NCI-H82 (cell line): ENCODE data around the gene NOTCH1.
"Not testable (repeated sequence)": the region's sequence is repeated elsewhere in the genome, so short reads cannot be mapped to it uniquely, and the experiment has no call there.

Experiments
- DNase-seq: peaks from one replicate; lab custom pipeline; 2025; lab: John Stamatoyannopoulos, UW

The NOTCH1 gene

DNA sequence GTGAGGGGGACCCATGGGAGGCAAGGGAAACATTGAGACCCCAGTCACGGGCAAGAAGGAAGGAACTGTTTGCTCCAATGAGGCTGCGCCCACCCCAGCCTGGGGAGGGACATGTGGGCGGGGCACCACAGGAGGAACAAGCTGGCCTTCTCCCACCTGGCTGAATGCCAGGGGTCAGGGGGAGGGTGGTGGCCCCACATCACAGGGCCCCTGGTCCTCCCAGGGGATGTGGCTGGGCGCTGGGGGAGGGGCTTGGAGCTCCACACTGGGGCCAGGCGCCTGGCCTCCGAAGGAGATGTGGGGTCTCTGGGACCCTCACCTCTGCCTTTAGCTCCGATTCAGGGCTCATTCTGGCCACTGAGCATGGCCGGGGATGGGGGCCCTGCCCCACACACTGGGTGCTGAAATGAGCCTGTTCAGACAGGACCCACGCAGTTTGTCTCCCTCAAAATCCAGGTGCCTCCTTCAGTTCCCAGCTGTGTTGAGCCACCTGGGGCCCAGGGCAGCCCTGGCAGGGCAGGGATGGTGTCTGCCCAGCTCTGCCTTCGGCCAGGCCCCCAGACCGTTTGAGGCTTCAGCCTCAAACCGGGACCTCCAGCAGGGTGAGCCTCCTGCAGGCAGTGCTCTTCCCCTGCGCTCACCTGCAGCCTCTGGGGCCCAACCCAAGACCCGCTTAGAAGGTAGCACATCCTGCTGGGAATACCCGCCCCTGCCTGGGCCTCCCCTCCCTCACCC, 33.2 kb upstream of the NOTCH1 start:
- DNase-seq, result peak; percentile 29

DNA sequence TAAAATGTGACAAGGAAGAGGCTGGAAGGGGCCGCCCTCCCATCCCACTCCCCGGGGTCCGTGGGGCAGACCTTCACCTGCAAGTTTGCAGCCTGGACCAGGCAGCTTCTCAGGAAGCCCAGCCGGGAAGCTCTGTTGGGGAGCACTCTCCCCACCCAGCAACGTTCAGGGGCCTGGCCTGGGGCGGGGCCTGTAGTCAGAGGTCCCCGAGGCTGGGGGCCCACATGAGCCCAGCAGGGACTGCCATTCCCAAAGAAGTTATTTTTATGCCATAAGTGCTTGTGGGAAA, 32.7 kb upstream of the NOTCH1 start:
- DNase-seq, result no peak

DNA sequence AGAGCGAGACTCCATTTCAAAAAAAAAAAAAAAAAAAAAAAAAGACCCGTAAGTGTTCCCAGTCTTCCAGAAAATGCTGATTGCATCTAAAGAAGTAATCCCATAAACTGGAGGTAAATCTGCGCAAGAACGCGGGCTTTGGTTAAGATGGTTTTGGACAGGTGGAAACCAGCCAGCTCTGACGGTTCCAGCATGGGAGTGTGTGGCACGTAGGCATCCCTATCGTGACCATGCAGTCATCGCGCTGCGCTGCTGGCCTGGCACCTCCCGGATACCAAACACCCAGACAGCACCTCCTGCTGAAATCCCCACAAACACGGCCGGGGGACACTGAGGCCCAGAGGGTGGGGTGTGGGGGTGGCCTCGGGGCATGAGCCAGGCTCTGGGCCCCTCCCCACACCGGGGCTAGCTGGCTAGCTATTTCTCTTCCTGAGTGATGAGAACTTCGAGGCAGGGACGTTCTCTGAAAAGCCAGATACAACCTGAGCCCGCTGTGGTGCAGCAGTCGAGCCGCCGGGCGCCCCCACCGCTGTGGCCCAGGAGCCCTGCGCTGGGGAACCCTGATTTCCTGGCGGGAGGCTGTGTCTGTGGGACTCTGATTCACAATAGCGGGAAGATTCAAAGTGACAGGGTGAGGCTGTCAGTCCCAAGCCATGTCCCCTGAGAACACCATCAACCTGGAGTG, 32.2 kb upstream of the NOTCH1 start:
- peak; percentile 12 for DNase-seq

DNA sequence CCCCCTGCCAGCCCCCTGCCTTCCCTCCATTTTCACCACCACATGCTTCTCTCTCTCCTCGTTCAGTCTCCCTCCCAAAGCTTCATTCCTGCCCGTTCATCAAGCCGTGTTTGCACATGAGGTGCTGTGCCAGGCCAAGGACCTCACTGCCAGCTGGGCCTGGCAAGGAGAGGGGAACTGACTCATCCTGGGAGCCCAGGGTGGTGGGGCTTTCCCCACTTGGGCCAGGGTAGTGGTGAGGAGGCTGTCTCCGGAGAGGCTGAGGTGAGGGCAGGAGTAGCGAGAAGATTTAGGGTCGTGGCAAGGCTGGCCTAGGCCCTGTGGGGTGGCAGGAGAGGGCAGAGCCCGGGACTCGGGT, 30.4 kb upstream of the NOTCH1 start:
- no peak for DNase-seq

DNA sequence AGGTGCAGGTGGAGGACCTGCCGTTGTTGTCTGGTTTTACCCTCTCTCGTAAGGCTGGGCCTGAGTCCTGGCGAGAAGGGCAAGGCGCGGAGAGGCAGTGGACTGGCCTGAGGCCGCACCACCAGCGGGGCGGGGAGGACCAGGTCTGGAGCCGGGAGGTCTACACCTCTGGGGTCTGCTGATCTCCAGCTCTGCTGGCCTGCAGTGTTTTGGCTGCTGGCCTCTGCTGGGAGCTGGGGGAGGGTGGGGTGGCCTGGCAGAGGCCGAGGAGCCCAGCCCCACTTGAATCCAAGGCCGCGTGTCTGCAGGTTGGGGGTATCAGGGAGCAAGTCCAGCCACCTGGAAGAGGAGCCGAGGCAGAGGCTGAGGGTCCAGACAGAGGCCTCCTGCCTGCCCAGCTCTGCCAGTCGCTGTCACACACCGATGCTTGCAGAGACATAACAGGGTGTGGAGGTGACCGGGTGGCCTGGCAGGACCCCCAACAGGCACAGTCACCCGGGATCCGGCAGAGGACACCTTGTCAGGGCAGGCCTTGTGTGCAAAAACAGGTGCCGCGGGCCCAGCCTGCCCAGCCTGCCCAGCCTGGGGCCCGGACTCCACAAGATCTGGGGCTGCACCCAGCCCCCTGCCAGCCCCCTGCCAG, 29.9 kb upstream of the NOTCH1 start:
- no peak for DNase-seq

DNA sequence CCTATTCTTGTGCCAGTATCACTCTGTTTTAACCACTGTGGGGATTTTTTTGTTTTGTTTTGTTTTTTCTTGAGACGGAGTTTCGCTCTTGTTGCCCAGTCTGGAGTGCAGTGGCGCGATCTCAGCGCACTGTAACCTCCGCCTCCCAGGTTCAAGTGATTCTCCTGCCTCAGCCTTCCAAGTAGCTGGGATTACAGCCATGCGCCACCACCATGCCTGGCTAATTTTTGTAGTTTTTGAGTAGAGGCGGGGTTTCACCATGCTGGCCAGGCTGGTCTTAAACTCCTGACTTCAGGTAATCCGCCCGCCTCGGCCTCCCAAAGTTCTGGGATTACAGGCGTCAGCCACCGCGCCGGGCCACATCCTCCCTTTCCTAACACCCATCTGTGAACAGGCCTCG, 28.8 kb upstream of the NOTCH1 start:
- not testable (repeated sequence) for DNase-seq

DNA sequence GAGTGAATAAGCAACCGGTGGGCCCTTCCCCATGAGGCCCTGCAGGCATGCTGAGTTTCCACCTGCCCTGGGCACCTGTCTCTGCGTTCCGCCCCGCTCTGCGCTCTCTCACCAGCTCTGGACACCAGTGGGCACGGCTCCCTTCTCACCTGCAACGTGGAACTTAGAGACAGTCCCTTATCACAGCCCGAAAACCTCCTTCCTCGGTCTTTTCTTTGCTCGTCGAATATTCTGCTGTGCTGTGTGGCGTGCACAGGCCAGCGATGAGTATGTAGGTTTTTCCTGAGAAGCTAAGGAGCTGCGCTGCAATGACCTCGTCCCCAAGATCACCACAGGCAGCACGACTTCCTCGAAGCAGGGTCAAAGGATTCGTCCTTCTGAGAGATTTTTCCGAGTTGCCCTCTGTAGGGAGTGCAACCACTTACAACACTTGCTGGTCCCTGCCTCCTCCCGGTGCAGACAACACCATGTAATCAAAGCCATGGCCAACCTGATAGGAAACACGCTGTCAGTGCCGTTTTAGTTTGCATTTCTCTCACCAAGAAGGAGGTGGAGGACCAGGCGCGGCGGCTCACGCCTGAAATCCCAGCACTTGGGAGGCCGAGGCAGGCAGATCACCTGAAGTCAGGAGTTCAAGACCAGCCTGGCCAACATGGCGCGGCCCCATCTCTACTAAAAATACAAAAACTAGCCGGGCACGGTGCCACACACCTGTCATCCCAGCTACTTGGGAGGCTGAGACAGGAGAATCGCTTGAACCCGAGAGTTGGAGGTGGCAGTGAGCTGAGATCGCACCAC, 27.2 kb upstream of the NOTCH1 start:
- DNase-seq, result no peak

DNA sequence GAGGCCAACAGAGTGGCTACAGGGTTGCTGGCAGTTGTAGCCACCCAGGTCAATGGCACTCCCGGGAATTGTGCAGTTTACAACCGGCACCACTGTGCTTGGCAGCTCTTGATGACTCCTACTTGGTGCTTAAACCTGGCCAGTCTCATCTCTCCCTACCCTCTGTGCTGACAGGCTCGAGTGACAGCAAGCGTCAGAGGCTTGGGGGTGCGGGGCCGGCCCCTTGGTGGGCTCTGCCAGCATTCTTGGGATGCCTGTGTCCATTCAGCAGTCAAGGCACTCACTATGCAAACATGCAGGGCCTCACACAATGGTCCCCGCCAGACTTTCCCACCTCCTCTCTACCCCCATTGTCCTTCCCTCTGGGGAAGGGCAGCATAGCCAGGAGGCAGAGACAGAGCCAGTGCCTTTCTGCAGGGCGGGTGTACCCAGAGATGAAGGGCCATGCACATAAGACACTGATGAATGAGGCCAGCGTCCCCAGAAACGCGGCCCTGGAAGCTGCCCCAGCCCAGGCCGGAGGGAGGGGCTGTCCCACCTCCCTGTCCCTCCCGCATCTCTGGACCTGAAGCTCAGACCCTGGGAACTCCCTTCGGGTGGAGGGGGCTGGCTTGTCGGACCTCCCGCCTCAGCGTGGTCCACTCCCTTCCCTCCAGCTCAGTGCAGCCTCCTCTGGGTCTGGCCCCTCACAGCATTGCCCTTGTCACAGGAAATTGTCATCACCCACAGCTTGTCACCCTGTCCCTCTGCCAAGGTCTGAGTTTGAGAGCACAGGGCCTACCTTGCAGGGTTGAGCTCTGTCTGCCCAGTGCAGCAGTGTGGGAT, 26.4 kb upstream of the NOTCH1 start:
- no peak for DNase-seq

DNA sequence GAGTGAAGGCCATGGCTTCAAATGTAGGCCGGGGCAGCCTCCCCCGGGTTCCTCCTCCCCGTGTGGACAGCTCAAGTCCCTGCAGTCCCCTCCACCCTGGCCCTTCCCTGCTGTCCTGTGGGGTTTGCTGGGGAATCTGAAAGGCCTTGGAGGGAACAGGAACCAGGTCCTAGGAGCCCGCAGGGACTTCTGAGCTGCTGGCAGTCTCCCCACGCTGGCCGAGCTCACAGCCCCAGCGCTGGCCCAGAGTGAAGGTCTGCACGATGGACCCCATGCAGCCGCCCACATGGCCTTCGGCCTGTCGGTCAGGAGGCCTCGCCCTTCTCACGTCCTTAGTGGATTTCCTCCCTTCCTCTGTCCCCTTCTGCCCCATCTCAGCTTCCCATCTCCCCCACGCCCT, 25.7 kb upstream of the NOTCH1 start:
- no peak for DNase-seq

DNA sequence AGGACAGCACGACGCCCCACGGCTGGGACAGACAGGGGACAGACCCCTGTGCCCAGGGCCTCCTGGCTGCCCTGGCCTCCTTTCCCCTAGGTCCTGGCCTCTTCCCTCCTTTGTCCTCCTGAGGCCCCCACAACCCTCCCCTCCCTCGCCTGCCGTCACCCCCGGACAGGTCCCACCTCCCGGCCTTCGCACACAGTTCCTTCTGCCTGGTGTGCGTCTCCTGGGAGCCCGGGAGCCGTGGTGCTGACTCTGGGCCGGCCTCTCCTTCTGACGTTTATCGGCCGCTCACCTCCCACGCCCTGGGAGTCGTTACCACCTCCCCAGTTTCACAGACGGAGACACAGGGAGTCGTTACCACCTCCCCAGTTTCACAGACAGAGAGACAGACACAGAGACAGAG, 25.1 kb upstream of the NOTCH1 start:
- DNase-seq, result no peak

DNA sequence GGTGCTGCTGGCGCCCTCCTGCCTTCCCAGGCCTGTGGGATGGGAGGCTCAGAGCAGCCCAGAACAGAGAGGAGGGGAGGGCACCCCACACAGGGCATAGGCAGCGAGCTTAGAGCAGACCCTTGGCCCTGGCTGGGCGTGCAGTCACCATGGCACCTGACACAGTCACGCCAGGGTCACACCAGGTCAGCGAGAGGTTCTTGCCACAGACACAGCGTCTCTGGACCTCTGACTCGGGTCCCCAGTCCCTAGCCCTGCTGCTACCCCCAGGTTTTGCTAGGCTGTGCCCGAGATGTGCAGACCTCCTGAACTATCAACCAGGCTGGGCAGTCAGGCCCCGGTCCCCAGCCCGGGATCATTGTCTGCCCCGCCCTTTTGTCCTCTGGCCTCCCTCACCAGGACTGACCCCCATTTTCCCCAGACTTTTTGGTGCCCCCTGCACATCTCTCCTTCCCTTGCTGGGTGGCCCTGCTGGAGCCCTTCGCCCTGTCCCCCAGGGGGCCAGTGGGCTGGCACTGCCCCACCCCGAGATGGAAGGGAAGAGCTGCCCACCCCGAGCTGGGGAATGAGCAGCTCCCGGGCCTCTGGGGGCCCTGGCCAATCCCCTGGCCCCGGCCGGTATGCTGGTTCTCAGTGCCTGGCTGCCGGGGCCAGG, 24.5 kb upstream of the NOTCH1 start:
- no peak for DNase-seq

DNA sequence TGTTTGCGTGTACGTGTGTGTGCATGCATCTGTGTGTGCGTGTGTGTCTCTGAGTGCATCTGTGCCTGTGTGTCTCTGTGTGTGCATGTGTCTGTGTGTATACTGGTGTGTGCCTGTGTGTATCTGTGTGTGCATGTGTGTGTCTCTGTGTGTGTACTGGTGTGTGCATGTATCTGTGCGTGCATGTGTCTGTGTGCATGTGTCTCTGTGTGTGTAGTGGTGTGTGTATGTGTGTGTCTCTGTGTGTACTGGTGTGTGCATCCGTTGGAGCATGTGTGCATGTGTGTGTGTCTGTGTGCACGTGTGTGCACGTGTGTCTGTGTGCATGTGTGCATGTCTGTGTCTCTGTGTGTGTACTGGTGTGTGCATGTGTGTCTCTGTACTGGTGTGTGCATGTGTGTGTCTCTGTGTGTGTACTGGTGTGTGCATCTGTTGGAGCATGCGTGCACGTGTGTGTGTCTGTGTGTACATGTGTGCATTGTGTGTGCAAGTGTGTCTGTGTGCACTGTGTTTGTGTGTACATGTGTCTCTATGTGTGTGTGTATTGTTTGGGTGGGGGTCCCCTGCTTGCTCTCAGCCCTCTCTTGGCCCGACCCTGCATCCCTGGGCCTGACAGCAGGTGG, 23.8 kb upstream of the NOTCH1 start:
- DNase-seq, result no peak

DNA sequence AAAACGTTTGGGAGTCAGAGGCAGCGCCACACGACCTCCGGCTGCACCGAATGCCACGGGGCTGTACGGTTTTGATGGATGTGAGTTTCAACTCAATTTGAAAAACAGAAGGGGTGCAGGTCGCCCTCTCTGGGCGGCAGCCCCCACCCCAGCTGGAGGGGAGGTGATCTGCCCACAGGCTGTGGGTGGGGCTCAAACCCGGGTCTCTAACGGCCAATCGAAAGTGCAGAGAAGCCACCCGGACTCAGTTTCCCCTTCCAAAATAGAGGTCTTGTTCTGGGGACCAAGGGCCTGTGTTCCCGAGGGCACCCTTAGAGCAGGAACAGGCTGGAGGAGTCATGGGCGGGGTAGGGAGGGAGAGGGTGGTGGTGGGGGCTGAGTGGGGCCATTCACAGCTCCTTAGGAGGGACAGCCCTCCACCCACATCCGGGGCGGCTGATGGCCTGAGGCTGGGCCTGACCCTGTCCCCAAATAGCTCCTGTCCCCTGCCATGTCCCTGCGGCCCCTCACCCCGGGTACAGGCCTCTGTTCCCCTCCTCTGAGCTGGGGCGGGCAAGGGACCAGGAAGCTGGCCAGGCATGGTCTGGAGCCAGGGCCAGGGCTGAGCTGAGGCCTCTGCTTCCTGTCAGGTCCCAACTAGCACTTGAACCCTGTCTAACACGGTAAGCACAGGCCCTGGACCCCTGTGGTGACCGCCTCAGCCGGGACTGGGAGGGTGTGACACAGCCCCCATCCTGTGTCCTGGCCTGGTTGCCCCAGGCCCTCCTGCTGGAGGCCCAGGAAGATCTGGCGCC, 22.6 kb upstream of the NOTCH1 start:
- DNase-seq, result no peak

DNA sequence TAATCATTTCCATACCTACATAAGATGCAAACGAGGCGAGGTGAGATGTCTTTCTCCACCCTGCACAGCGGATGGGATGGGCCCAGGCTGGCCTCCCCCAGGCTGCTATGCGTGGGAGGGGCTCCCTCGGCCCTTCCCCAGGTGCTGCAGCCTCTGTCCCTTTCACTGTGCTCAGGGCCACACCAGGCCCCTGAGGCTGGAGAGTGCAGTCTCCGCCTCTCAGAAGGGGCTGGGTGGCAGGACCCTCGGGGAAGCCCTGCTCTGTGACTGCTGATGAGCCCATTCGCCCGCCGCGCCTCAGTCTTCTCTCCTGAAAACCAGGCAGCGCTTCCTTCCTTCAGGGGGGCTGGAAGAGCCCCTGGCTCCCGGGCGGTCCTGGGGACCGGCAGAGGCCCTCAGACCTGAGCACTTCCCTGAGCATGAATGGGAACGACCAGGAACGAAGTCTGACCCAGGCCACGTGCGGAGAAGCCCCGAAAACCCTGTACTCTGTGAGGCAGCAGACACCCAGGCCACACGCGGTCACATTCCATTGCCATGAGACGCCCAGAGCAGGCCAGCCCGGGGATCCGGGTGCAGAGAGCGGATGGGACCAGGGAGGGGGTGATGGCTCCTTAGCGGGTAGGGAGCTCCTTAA, 21.9 kb upstream of the NOTCH1 start:
- DNase-seq, result no peak

DNA sequence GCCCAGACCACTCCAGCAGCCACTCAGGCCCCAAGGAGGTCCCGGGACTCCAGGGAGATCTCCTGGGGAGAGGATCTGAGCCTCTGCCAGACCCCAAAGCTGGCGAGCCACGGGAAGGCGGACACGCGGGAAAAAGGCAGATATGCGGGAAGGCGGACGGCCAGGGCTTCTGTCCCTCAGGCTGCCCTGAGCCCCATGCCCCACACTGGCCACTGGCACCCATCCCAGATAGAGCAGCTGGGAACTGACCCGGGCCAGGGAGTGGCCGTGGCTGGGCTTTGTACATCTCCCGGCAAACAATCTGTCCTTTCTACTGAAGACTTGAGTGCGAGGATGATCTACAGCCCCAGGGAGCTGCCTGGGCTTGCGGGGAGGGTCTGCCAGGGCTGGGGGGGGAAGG, 21.1 kb upstream of the NOTCH1 start:
- no peak for DNase-seq

DNA sequence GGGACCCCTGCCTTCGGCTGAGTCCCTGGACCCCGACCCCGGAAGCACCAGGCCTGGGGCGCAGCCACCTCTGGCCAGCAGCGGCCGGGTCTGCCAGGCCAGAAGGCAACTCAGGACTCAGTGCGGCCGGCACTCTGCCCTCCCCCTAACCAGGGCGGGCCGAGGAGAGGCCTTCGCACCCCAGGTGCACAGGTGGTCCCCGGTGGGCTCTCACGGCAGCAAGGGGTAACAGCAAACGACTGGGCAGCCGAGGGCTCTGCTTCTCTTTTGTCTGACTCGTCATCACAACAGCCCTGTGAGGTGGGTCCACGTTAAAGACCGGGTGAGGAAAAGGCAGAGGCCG, 20.7 kb upstream of the NOTCH1 start:
- no peak for DNase-seq

DNA sequence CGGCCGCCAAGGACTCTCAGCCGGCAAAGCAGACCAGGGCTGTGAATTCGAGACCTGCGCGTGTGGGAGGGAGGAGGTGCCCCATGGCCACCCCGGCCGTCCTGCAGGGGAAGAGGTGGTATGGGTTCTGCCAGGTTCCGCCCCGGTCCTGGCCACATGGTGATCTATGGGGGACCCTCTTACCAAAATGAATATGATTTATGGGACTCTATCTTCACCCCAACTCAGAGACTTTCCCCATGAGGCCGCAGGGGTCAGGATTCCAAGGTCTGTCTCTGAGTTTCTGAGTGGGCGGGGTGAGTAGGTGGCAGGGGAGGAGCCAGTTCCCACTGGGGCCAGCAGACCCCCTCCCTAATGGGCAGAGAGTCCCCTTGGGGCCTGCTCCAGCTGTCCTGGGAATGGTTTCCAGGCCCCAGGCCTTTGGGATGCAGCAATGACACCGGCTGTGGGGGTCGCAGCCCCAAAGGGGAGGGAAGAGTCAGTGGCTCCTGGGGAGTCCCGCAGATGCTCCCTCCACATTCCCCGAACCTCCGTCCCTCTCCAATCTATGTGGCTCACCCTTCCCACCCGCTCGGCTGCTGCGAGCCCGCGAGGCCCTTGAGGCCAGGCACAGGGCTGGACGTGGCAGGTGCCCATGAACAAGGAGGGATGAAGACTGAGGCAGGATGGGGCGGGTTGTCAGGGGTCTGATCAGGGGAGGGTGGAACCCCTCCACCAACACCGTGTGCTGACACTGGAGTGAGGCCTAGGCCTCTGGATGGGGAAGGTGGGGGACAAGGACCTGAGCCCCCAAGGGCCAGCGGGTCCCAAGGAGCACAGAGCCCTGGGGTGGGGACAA, 20.1 kb upstream of the NOTCH1 start:
- no peak for DNase-seq

DNA sequence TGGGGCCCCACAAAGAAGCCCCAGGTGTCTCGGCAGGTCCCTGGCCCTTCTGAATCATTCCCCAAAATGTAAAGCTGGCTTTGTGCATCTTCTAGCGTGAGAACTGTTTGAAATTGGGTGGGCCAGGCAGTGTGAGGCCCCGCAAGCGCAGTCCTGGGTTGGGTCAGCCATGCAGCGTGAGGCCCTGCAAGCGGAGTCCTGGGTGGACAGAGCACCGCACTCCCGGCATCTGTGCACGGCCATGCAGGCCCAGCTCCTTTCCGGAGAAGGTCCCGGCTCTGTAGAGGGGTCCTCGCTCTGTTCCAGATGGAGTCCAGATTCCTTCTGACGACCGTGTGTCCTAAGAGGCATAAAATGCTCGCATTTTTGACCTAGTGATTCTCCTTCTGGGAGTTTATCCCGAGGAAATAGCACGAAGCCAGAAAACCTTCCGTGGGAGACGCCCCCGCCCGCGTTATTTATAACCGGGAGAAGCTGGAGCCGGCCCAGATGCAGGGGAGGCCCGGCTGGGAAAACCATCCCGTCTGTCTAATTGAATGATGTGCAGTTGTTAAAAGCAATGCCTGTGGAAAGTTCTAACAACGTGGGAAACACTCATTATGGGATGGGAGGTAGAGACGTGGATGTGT, 19.4 kb upstream of the NOTCH1 start:
- DNase-seq, result no peak
